ENCODE data around the gene MYLK4.

GRCh38 chr6:2706558-2706957 lies 44.2 kb downstream of the MYLK4 start:
- no peak for TF ChIP-seq TAF1 (IDR thresholded peaks at IDR 0.05; ENCODE audit: borderline replicate concordance, insufficient read depth, low read length)
- no peak for TF ChIP-seq POLR2AphosphoS5 (IDR thresholded peaks at IDR 0.05; ENCODE audit: low read depth, low read length)

Data from PFSK-1 (cell line).